Measurements from ENCODE around the gene ITSN2.

Gene ITSN2

GRCh38 chr2:24280161-24280560 lies 80.2 kb downstream of the ITSN2 start:
- CTCF ChIA-PET, result no interaction called here
- POLR2A ChIA-PET (ENCODE audit: low non-redundant PET), result no interaction called here
- no peak for DNase-seq (ENCODE audit: low spot score)

GRCh38 chr2:24276349-24276899 lies 83.9 kb downstream of the ITSN2 start:
- CTCF ChIA-PET, result no interaction called here
- no peak for TF ChIP-seq CTCF (conservative IDR thresholded peaks at IDR 0.05; ENCODE audit: low read depth)
- POLR2A ChIA-PET (ENCODE audit: low non-redundant PET), result no interaction called here
- no peak overlapping the region for H3K27ac ChIP-seq
- peak; percentile 34 for DNase-seq (ENCODE audit: low spot score)

More at GRCh38 chr2:24280161-24280560, 80.2 kb downstream of the ITSN2 start:
- H3K27ac ChIP-seq, result no peak overlapping the region
- no peak for TF ChIP-seq CTCF (conservative IDR thresholded peaks at IDR 0.05; ENCODE audit: low read depth)

GRCh38 chr2:24274809-24275208 lies 85.5 kb downstream of the ITSN2 start:
- CTCF ChIA-PET, result no interaction called here
- H3K27ac ChIP-seq, result no peak overlapping the region
- TF ChIP-seq CTCF (conservative IDR thresholded peaks at IDR 0.05; ENCODE audit: low read depth), result no peak
- no peak for DNase-seq (ENCODE audit: low spot score)
- POLR2A ChIA-PET (ENCODE audit: low non-redundant PET), result no interaction called here

- H3K27ac ChIP-seq, result no peak overlapping the region
- ChIA-PET POLR2A (ENCODE audit: low non-redundant PET) (no interaction called here), CTCF (interaction anchor here (0.6 to 0.9 kb wide), 3 partner anchors 14 to 111 kb away, joined by 3 to 4 read pairs (median 3); no protein-coding TSS in a partner anchor)
- no peak for DNase-seq (ENCODE audit: low spot score)
- no peak for TF ChIP-seq CTCF (conservative IDR thresholded peaks at IDR 0.05; ENCODE audit: low read depth)
These were observed 86.7 kb downstream of the ITSN2 start for GRCh38 chr2:24273598-24273997.

GRCh38 chr2:24272907-24273306 lies 87.4 kb downstream of the ITSN2 start:
- no peak overlapping the region for H3K27ac ChIP-seq
- no peak for DNase-seq (ENCODE audit: low spot score)
- no peak for TF ChIP-seq CTCF (conservative IDR thresholded peaks at IDR 0.05; ENCODE audit: low read depth)
- ChIA-PET POLR2A (ENCODE audit: low non-redundant PET) (no interaction called here), CTCF (no interaction called here)

- POLR2A ChIA-PET (ENCODE audit: low non-redundant PET), result no interaction called here
- H3K27ac ChIP-seq, result no peak overlapping the region
- no peak for DNase-seq (ENCODE audit: low spot score)
- no peak for TF ChIP-seq CTCF (conservative IDR thresholded peaks at IDR 0.05; ENCODE audit: low read depth)
- CTCF ChIA-PET, result no interaction called here
These were observed 88.1 kb downstream of the ITSN2 start for GRCh38 chr2:24272161-24272802.
